HG03378 (cell line): ENCODE data around the gene DLX2.

Experiments
- ATAC-seq: cut with Tn5 transposase; IDR thresholded peaks from one replicate; pipeline ENCODE4 v1.9.1; 2021; ENCODE audit warnings: mild to moderate bottlenecking, moderate library complexity; ENCODE audit not compliant: unreplicated experiment

The DLX2 gene

DNA sequence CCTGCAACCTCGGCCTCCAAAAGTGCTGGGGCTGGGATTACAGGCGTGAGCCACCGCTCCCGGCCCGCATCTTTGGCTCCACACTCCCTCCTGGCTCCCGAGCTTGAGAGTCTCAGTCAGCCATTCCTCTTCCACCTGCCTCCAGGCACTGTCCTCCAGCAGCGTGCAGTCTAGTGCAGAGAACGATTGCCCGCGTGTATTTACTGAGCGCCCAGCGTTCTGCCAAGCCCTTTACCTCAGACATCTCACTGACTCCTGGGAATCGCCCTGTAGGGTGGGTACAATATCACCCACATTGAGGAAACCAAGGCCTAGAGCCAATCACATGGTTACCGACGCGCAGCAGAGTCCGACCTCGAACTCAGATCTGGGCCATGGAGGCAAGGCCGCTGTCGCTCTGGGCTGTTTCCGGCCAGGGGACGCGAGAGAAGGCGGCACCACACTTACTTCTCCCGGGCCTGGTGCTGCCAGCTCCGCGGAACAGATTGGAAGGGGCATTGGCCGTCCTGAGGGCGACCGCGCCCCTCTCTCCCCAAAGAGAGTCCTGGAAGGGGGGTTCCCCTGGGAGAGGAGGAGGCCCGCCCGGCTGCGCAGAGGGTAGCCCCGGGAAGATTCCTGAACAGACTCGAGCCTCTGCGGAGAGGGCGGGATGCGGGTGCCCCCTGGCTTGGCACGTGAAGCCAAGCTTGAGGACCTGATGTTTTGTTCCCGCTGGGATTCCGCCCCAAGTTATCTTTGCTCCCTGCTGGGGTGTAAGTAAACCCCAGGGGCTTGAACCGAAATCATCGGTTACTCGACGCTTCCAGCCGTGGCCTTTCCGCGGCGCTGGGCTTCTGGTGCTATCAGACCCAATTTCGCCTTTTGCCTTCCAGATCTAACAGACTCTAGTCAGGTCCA, 5.2 kb upstream of the DLX2 start:
- ATAC-seq = no peak

DNA sequence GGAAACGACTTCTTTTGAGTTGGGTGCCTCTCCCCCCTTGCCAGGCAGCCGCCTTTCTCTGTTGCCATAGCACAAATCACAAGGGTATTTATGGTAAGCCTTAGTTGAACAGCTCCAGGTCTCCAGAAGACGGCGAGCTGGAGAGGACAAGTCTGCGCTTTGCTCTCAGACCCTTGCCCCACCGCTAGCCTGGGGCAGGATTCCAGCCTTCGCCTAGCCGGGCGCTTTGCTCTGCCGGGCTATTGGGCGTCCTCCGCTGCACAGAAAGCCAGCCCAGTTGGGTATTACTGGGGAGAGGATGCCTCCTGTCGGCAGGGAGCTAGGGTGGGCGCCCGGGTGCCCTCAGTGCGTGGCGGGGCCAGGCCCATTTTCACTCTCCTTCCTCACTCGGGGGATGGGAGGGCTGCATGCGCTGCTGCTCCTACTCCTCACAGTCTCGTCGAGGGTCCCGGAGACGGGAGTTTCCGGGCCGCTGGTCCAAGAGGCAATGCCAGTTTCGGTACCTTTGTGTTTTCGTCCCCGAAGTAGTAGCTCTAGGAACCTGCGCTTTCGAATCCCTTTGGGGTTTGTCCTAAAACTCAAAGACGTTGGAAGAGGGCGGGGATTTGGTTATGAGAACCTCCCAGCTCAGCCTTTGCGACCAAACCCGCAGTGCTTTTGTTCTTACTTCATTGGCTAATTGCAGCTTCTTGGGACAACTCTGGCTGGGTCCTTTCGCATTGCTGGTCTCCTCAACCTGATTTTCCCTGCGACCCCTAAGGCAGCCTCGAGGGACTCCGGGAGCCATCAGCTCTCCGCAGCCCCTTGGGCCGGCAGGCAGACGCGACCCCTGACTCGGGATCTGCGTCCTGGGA, 3.6 kb upstream of the DLX2 start:
- ATAC-seq = no peak

- no peak for ATAC-seq
Measured at GRCh38 chr2:172105471-172106107, 2.9 kb upstream of the DLX2 start.

DNA sequence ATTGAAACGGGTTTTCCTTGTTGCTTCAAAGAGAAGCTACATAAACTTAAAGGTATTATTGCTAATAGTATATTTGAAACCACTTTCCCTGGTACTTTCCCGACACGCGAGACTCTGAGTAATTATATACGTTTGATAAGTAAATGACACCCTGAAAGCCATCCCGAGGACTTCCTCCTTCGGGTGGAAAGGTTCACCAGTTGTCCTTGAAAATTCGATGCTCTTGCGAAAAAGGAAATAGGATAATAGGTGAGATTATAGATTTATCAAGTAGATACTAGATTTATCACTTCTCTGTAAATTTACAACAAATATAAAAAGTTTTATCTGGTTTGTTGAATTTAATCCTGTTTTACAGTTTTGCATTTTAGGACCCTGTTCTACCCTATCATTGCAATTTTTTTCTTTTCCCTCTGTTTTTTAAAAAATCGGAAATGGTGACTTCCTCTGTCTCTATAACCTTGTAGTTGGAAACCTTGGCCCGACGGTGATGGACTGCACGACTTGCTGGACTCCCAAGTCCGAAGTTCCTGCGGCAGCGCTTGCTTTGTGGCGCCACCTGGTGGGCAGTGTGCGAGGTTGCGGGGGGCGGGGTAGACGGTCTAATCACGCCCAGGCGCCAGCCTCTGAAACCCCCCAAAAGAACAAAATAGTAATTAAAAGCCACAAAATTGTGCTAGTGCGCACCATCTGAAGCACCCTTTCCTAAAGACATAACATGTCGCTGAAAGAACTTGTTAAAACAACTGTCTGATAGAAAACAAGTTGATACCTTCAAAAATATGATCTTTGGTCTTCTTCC, 972 bp upstream of the DLX2 start:
- ATAC-seq = no peak

DNA sequence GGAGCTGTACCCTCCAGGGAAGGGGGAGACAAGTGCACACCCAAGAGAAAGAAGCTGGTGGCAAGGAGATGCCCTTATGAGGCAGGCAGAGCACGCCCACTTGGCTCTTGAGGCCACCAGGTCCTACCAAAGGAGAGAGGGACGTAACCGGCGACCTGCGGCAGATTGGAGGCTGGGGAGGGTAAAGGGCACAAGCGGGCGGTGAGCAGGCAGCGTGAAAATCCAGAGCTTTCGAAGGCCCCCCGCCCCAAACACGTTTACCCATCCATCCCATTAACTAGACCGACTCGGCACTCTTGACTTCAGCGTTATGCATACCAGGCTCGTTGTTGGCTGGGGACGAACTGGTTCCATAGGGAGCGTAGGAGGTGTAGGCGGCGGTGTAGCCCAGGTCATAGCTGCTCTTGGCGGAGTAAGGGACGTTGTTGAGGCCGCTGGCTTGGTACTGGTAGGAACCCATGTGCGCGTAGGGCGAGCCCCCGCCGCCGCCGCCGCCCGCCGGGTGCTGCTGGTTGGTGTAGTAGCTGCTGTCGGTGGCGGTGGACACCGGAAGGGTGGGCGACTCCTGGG, 794 bp downstream of the DLX2 start:
- ATAC-seq = no peak

GRCh38 chr2:172100935-172101820, 1.5 kb downstream of the DLX2 start:
- ATAC-seq = no peak

- ATAC-seq = no peak
Measured at GRCh38 chr2:172100080-172100934, 2.4 kb downstream of the DLX2 start.

DNA sequence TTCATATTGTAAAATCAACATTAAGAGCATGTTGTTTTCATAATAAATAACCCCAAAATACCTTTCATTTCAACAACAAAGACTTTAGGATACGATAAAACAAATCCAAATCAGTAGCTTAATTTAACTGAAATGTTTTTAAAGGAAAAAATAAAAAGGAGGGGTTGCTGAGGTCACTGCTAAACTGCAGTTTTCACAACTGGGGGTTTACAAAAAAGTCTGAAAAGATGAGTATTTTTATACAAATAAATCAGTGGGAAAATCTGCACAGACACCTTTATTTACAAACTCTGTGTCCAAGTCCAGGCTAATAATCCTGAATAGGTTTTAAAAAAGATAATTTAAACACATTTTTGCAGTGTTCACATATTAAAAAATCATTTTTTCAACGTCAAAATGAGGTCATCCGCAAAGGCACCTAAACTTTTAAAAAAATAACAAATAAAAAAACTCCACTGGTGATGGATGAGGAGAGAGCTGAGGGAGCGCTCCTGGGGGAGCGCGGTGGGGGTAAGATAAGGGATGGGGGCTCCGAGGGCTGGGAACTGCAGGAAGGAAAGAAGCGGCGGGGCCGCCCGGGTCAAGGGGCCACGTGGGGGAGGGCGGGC, 3.1 kb downstream of the DLX2 start:
- ATAC-seq = no peak

GRCh38 chr2:172098650-172099471, 3.8 kb downstream of the DLX2 start:
- no peak for ATAC-seq

GRCh38 chr2:172098287-172098649, 4.4 kb downstream of the DLX2 start:
- ATAC-seq = no peak

DNA sequence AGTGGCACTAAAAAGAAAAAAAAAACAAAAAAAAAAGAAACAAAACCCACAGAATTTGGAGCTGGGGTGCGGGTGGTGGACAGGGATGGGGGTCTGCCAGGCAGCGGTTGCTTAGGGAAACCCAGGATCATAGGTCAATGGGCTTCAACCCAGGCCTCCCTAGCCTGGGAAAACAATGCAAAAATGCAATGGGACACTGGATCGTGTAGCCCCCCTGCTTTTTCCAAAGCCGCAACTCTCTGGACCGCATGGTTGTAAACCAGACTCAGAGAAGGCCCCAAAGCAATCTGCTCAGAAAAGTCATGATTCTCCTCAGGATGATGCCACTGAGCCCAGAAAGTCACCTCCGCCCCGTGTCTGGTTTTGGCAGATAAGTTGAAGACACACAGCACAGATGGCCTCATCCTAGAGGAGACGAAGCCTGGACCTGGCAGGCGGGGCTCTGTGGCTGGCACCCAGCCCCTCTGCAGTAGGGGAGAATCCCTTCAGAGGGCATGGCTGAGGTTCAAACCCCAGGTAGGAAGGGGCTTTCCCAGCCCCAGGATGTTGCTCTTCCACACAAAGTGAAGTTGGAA, 5.1 kb downstream of the DLX2 start:
- ATAC-seq = no peak

DNA sequence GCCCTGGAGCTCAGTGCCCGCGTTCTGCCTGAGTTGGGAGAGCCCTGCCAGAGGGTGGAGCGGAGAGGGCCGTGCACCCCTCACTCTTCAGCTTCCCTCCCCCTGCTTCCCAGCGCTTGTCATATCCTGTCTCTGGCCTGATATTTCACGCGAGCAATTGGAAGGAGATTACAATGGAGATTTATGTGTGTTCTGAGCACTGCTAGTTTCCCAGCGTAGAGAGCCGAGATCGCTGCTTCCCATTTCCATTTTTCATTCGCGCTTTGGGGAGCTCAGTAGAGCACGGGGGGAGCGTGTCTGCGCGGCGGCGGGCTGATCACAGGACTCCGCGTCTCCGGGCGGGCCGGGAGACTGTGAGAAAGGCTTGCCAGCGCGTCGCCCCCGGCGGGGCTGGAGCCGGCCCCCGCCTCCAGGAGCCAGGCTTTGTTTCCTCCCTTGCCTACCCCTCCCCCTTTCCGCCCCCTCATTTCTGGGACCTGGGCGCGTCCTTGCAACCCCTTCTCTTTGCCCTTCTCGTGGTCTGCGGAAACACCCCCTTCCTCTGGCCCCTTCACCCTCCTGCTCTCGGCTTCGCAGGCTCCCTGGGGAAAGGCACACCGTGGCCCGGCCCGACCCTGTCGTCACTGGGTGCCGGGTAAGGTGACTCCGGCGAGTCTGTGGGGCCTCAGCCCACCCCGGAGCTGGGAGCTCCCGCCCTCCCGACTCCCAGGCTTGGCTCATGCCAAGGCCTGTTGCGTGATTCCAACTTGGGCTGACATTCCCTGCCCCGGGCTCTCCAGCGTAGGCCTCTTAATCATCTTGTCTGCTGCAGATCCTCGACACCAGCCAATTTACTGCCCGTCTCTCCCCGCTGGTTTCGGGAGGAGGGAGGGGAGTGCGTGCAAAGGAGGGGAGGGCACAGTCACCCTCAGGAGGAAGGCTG, 5.8 kb downstream of the DLX2 start:
- no peak for ATAC-seq

GRCh38 chr2:172095905-172096625, 6.6 kb downstream of the DLX2 start:
- ATAC-seq = no peak

- ATAC-seq = no peak
Measured at GRCh38 chr2:172095146-172095904, 7.4 kb downstream of the DLX2 start.
